22Rv1 (cell line): ENCODE data around the gene OLFML3.

Source experiments
- H3K27ac ChIP-seq: fragments of 450-650 bp; 2 replicates; pipeline ENCODE4 v1.5.1; 2017
- ZFX ChIP-seq: fragments of 450-650 bp; IDR thresholded peaks from 2 replicates; pipeline ENCODE4 v1.6.1; 2017; ENCODE audit warnings: antibody characterized with exemption, borderline replicate concordance
- TF ChIP-seq, protein P1 (sequence below): fragments of 450-650 bp; IDR thresholded peaks from 2 replicates; pipeline ENCODE4 v1.5.1; 2017; ENCODE audit warnings: mild to moderate bottlenecking

OLFML3 gene

DNA sequence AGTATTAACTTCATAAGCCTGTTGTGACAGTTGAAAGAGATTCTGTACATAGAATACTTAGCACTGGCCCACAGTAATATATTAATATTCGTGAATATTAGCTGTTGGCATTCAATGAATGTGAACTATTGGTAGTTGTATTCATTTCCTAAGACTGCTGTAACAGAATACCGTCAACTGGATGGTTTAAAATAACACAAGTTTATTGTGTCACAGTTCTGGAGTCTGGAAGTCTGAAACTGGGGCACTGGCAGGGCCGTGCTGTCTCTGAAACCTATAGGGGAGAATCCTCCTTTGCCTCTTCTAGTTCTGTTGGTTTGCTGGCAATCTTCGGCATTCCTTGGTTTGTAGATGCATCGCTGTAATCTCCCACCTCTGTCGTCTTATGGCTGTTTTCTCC, 47.5 kb downstream of the OLFML3 start:
- TF ChIP-seq, protein P1, sequence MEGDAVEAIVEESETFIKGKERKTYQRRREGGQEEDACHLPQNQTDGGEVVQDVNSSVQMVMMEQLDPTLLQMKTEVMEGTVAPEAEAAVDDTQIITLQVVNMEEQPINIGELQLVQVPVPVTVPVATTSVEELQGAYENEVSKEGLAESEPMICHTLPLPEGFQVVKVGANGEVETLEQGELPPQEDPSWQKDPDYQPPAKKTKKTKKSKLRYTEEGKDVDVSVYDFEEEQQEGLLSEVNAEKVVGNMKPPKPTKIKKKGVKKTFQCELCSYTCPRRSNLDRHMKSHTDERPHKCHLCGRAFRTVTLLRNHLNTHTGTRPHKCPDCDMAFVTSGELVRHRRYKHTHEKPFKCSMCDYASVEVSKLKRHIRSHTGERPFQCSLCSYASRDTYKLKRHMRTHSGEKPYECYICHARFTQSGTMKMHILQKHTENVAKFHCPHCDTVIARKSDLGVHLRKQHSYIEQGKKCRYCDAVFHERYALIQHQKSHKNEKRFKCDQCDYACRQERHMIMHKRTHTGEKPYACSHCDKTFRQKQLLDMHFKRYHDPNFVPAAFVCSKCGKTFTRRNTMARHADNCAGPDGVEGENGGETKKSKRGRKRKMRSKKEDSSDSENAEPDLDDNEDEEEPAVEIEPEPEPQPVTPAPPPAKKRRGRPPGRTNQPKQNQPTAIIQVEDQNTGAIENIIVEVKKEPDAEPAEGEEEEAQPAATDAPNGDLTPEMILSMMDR: no peak
- TF ChIP-seq ZFX: no peak
- H3K27ac ChIP-seq: no peak overlapping the region
